ENCODE measurements around the gene ORAI3. TPM values are rescaled to one million over a fixed set of nuclear protein-coding genes. Genes with fewer than 3 reads are reported as not detected.
A peak's percentile ranks its signal among the peaks of the same experiment; 100 is the strongest.

Gene ORAI3
- total and polyA plus RNA-seq, 2 of the 13 experiments (the other 11 are each of a cell fraction or from before 2014, with no cell fraction given) = 11.4 to 32.0 TPM

DNA sequence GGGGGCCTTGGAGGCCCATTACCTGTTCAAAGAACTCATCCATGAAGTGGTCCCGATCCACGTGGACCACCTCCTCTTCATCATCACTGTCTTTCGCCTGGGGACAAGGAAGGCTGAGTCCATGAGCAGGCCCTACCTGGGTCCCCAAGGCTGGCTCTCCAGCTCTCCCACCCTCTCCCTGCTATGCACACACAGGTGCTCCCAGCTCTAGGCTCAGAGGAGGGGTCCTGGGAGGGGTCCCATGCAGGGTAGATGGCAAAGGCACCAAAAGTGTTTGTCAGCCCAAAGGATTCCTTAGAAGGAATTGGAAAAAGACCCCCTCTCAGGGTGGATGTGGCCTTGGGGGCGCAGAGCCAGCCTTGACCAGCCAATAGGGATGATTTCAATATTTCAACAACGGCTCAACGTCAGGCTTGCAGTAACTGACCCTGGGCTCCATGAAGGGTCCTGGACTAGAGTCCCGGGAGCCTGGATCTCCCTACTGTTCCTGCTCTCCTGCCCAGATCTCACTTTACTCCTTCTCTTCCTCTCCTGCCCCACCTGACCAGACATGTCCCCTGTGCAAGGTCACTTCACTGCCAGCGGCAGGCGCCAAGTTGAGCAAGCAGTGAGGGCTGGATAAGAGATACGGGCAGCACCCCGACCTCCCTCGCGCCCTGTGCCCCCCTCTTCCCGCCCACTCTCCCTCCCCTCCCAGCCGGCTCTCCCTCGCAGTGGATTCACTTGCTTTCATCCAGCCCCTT lies 52.8 kb downstream of the ORAI3 start (continued):
- TF ChIP-seq ZSCAN22 (CRISPR knock-in tag; IDR thresholded peaks at IDR 0.05) (peak; percentile 22; the same call in 1 of the 2 replicates), HOXD1 (CRISPR knock-in tag; IDR thresholded peaks at IDR 0.05) (0 out of 2 replicates have a peak, but pooled peaks have one; percentile 41), ZZZ3 (CRISPR knock-in tag; IDR thresholded peaks at IDR 0.05; ENCODE audit: borderline replicate concordance) (0 out of 2 replicates have a peak, but pooled peaks have one; percentile 44), CEBPB (IDR thresholded peaks at IDR 0.05; ENCODE audit: borderline replicate concordance, low read depth, low read length) (peak; percentile 32; the same call in 1 of the 2 replicates), KLF16 (CRISPR knock-in tag; IDR thresholded peaks at IDR 0.05) (no peak), ZMYM2 (CRISPR knock-in tag; IDR thresholded peaks at IDR 0.05) (peak; percentile 69), CEBPG (CRISPR knock-in tag; IDR thresholded peaks at IDR 0.05) (peak; percentile 79), CBX5 (CRISPR knock-in tag; IDR thresholded peaks at IDR 0.05; ENCODE audit: borderline replicate concordance) (peak; percentile 18; the same call in 1 of the 2 replicates), FOXO1 (CRISPR knock-in tag; IDR thresholded peaks at IDR 0.05) (no peak), ZMYM4 (CRISPR knock-in tag; IDR thresholded peaks at IDR 0.05) (peak; percentile 69), EZH2 (conservative IDR thresholded peaks at IDR 0.05; ENCODE audit: low read depth, low read length) (no peak), SP5 (CRISPR knock-in tag; IDR thresholded peaks at IDR 0.05; ENCODE audit: borderline replicate concordance, low read depth) (peak; percentile 48; the same call in 1 of the 2 replicates), PITX1 (CRISPR knock-in tag; IDR thresholded peaks at IDR 0.05) (peak; percentile 62; the same call in 1 of the 2 replicates)
- TF ChIP-seq, protein P1, sequence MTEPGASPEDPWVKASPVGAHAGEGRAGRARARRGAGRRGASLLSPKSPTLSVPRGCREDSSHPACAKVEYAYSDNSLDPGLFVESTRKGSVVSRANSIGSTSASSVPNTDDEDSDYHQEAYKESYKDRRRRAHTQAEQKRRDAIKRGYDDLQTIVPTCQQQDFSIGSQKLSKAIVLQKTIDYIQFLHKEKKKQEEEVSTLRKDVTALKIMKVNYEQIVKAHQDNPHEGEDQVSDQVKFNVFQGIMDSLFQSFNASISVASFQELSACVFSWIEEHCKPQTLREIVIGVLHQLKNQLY (CRISPR knock-in tag; IDR thresholded peaks at IDR 0.05) = no peak
- TF ChIP-seq, protein P2, sequence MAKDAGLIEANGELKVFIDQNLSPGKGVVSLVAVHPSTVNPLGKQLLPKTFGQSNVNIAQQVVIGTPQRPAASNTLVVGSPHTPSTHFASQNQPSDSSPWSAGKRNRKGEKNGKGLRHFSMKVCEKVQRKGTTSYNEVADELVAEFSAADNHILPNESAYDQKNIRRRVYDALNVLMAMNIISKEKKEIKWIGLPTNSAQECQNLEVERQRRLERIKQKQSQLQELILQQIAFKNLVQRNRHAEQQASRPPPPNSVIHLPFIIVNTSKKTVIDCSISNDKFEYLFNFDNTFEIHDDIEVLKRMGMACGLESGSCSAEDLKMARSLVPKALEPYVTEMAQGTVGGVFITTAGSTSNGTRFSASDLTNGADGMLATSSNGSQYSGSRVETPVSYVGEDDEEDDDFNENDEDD (CRISPR knock-in tag; IDR thresholded peaks at IDR 0.05; ENCODE audit: borderline replicate concordance) = 0 out of 2 replicates have a peak, but pooled peaks have one; percentile 29
- TF ChIP-seq, protein P3, sequence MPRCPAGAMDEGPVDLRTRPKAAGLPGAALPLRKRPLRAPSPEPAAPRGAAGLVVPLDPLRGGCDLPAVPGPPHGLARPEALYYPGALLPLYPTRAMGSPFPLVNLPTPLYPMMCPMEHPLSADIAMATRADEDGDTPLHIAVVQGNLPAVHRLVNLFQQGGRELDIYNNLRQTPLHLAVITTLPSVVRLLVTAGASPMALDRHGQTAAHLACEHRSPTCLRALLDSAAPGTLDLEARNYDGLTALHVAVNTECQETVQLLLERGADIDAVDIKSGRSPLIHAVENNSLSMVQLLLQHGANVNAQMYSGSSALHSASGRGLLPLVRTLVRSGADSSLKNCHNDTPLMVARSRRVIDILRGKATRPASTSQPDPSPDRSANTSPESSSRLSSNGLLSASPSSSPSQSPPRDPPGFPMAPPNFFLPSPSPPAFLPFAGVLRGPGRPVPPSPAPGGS (CRISPR knock-in tag; IDR thresholded peaks at IDR 0.05) = 0 out of 2 replicates have a peak, but pooled peaks have one; percentile 32
- TF ChIP-seq, protein P4, sequence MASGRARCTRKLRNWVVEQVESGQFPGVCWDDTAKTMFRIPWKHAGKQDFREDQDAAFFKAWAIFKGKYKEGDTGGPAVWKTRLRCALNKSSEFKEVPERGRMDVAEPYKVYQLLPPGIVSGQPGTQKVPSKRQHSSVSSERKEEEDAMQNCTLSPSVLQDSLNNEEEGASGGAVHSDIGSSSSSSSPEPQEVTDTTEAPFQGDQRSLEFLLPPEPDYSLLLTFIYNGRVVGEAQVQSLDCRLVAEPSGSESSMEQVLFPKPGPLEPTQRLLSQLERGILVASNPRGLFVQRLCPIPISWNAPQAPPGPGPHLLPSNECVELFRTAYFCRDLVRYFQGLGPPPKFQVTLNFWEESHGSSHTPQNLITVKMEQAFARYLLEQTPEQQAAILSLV (CRISPR knock-in tag; IDR thresholded peaks at IDR 0.05; ENCODE audit: borderline replicate concordance) = peak; percentile 83; the same call in 1 of the 2 replicates
- TF ChIP-seq, protein P5, sequence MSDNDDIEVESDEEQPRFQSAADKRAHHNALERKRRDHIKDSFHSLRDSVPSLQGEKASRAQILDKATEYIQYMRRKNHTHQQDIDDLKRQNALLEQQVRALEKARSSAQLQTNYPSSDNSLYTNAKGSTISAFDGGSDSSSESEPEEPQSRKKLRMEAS (IDR thresholded peaks at IDR 0.05) = peak; percentile 34; the same call in 1 of the 2 replicates
- TF ChIP-seq, protein P6, sequence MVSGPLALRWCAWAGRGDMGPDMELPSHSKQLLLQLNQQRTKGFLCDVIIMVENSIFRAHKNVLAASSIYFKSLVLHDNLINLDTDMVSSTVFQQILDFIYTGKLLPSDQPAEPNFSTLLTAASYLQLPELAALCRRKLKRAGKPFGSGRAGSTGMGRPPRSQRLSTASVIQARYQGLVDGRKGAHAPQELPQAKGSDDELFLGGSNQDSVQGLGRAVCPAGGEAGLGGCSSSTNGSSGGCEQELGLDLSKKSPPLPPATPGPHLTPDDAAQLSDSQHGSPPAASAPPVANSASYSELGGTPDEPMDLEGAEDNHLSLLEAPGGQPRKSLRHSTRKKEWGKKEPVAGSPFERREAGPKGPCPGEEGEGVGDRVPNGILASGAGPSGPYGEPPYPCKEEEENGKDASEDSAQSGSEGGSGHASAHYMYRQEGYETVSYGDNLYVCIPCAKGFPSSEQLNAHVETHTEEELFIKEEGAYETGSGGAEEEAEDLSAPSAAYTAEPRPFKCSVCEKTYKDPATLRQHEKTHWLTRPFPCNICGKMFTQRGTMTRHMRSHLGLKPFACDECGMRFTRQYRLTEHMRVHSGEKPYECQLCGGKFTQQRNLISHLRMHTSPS (CRISPR knock-in tag; IDR thresholded peaks at IDR 0.05; ENCODE audit: low read depth) = peak; percentile 39; the same call in 1 of the 2 replicates
- TF ChIP-seq, protein P7, sequence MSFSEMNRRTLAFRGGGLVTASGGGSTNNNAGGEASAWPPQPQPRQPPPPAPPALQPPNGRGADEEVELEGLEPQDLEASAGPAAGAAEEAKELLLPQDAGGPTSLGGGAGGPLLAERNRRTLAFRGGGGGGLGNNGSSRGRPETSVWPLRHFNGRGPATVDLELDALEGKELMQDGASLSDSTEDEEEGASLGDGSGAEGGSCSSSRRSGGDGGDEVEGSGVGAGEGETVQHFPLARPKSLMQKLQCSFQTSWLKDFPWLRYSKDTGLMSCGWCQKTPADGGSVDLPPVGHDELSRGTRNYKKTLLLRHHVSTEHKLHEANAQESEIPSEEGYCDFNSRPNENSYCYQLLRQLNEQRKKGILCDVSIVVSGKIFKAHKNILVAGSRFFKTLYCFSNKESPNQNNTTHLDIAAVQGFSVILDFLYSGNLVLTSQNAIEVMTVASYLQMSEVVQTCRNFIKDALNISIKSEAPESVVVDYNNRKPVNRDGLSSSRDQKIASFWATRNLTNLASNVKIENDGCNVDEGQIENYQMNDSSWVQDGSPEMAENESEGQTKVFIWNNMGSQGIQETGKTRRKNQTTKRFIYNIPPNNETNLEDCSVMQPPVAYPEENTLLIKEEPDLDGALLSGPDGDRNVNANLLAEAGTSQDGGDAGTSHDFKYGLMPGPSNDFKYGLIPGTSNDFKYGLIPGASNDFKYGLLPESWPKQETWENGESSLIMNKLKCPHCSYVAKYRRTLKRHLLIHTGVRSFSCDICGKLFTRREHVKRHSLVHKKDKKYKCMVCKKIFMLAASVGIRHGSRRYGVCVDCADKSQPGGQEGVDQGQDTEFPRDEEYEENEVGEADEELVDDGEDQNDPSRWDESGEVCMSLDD (CRISPR knock-in tag; IDR thresholded peaks at IDR 0.05; ENCODE audit: borderline replicate concordance) = peak; percentile 90; the same call in 1 of the 2 replicates
